ACC112 (cell line): ENCODE measurements around the gene NEU4.

Experiments used
- H2AFZ ChIP-seq: fragments of 200-600 bp; sonication (generic); one replicate; pipeline ENCODE4 v1.6.0; 2017; ENCODE audit warnings: antibody characterized with exemption, low read length; ENCODE audit not compliant: unreplicated experiment
- H3K27ac ChIP-seq: fragments of 200-600 bp; sonication (generic); 2 replicates; pipeline ENCODE4 v1.5.1; 2014; ENCODE audit warnings: low read depth, mild to moderate bottlenecking, antibody characterized with exemption, low read length, moderate library complexity
- H3K27me3 ChIP-seq: fragments of 200-600 bp; sonication (generic); 2 replicates; pipeline ENCODE4 v1.6.1; 2014; ENCODE audit warnings: mild to moderate bottlenecking, antibody characterized with exemption, low read length, moderate library complexity, mixed read lengths; ENCODE audit not compliant: insufficient read depth
- H3K36me3 ChIP-seq: fragments of 200-600 bp; sonication (generic); 2 replicates; pipeline ENCODE4 v1.6.1; 2016; ENCODE audit warnings: mild to moderate bottlenecking, antibody characterized with exemption, low read length, moderate library complexity, mixed read lengths; ENCODE audit not compliant: insufficient read depth
- H3K4me1 ChIP-seq: fragments of 200-600 bp; sonication (generic); one replicate; pipeline ENCODE4 v1.6.1; 2016; ENCODE audit warnings: low read length, mixed read lengths; ENCODE audit not compliant: insufficient read depth, unreplicated experiment, control insufficient read depth
- H3K4me3 ChIP-seq: fragments of 200-600 bp; sonication (generic); 2 replicates; pipeline ENCODE4 v1.5.1; 2014; ENCODE audit warnings: mild to moderate bottlenecking, low read depth, low read length
- H3K79me2 ChIP-seq: fragments of 200-600 bp; sonication (generic); one replicate; pipeline ENCODE4 v1.6.0; 2016; ENCODE audit warnings: low read length; ENCODE audit not compliant: control insufficient read depth, unreplicated experiment, insufficient read depth

NEU4 gene

DNA sequence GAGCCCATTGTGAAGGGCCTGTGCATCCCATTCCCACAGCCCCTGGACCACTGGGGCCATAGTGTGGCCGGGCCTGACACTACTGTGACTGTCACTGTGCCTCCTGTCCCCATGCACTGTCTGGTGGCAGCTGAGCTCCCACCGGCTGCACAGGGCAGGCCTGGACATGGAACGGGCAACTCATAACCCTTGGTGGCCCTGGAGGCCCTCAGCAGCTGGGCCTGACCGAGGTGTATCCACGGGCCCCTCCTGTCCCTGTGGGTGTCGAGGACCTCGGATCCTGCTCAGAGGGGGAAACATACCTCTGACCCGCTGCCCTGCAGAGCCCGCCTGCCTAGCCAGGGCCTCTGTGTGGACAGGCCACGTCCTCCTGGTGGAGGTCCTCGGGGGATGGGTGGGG is 40.1 kb upstream of the NEU4 start:
- Histone ChIP-seq H3K4me3 (no peak overlapping the region), H3K4me1 (peaks cover 7% of the 10 kb centered on the region), H3K27ac (no peak overlapping the region), H3K36me3 (no peaks in the 10 kb centered on the region), H2AFZ (no peak overlapping the region), H3K27me3 (no peaks in the 10 kb centered on the region), H3K79me2 (no peaks in the 10 kb centered on the region)

DNA sequence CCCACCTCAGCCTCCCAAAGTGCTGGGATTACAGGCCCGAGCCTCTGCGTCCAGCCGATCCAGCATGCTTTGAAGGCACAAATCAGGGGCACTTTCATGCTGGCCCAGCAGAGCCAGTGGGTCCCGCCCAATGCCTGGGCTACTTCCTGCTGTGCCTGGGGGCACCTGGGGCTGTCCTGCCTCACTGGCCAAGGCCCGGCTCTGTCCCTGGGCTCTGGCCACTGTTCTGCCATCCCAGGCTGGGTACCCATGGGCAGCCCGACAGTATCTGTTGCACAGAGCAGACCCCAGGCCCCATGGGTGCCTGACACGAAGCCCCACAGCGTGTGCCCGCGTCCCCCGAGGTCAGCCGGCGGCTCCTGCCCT is 39.2 kb upstream of the NEU4 start:
- Histone ChIP-seq H3K27me3 (no peaks in the 10 kb centered on the region), H3K4me3 (no peak overlapping the region), H3K79me2 (no peaks in the 10 kb centered on the region), H3K27ac (no peak overlapping the region), H3K36me3 (no peaks in the 10 kb centered on the region), H2AFZ (no peak overlapping the region), H3K4me1 (peaks cover 9% of the 10 kb centered on the region)

DNA sequence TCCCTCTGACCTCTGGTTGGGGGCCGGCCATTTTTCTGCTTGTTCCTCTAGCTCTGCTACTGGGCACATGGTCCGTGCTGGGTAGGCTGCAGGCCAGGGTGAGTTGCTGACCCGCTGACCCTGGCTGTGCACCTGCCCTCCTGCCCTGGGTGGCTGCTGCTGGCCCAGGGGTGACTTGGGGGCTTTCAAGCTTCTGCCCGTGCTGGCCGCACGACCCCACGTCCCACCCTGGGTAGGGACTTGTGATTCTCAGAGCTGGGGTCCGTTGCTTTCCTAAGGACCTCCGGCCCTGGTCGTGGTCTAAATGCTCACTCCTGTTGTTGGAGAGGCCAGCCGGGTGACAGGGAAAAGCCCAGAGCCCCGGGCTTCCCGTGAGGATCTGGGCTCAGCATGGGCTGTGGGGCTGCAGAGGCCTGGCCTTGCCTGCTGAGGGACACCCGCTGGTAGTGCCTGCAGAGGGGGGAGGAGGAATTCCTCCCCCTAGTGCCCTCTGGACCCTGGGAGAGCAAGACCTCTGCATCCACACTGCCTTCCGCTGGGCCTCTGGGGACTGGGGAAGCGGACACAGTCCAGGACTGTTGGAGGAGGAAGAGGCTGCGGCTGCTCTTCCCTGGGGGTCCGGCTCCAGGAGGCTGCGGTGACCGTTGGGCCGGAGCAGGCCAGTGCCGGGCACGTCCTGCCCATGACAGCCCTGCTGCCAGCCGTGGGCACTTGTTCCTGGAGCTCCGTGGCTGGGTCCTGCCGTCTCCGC is 38.6 kb upstream of the NEU4 start:
- no peaks in the 10 kb centered on the region for H3K27me3 ChIP-seq

GRCh38 chr2:241770936-241771285 is 38.1 kb upstream of the NEU4 start:
- H3K27ac ChIP-seq: no peak overlapping the region

More for the DNA sequence above, 38.6 kb upstream of the NEU4 start:
- H3K27ac ChIP-seq: no peak overlapping the region
- H2AFZ ChIP-seq: no peak overlapping the region
- peaks cover 15% of the 10 kb centered on the region for H3K4me1 ChIP-seq
- no peaks in the 10 kb centered on the region for H3K36me3 ChIP-seq
- no peak overlapping the region for H3K4me3 ChIP-seq
- no peaks in the 10 kb centered on the region for H3K79me2 ChIP-seq

GRCh38 chr2:241771286-241772062 is 37.5 kb upstream of the NEU4 start:
- Histone ChIP-seq H2AFZ (no peak overlapping the region), H3K4me1 (peaks cover 16% of the 10 kb centered on the region), H3K27ac (no peak overlapping the region), H3K4me3 (no peak overlapping the region), H3K27me3 (no peaks in the 10 kb centered on the region), H3K36me3 (no peaks in the 10 kb centered on the region), H3K79me2 (no peaks in the 10 kb centered on the region)

More at GRCh38 chr2:241770936-241771285, 38.1 kb upstream of the NEU4 start:
- H3K4me3 ChIP-seq: no peak overlapping the region
- peaks cover 16% of the 10 kb centered on the region for H3K4me1 ChIP-seq
- H3K79me2 ChIP-seq: no peaks in the 10 kb centered on the region
- H3K27me3 ChIP-seq: no peaks in the 10 kb centered on the region
- H3K36me3 ChIP-seq: no peaks in the 10 kb centered on the region
- no peak overlapping the region for H2AFZ ChIP-seq

- H3K36me3 ChIP-seq: no peaks in the 10 kb centered on the region
- H3K27ac ChIP-seq: no peak overlapping the region
- H3K27me3 ChIP-seq: no peaks in the 10 kb centered on the region
- no peak overlapping the region for H2AFZ ChIP-seq
- H3K79me2 ChIP-seq: no peaks in the 10 kb centered on the region
- peaks cover 16% of the 10 kb centered on the region for H3K4me1 ChIP-seq
- no peak overlapping the region for H3K4me3 ChIP-seq
Measured at GRCh38 chr2:241772063-241772499, 36.9 kb upstream of the NEU4 start.

GRCh38 chr2:241773511-241774418 is 35.2 kb upstream of the NEU4 start:
- Histone ChIP-seq H3K27ac (no peak overlapping the region), H3K27me3 (no peaks in the 10 kb centered on the region), H2AFZ (no peak overlapping the region), H3K4me1 (peaks cover 16% of the 10 kb centered on the region), H3K4me3 (no peak overlapping the region), H3K36me3 (no peaks in the 10 kb centered on the region), H3K79me2 (no peaks in the 10 kb centered on the region)

- Histone ChIP-seq H3K4me1 (peaks cover 16% of the 10 kb centered on the region), H2AFZ (no peak overlapping the region), H3K4me3 (no peak overlapping the region), H3K27me3 (no peaks in the 10 kb centered on the region), H3K36me3 (no peaks in the 10 kb centered on the region), H3K79me2 (no peaks in the 10 kb centered on the region), H3K27ac (no peak overlapping the region)
Measured at GRCh38 chr2:241774419-241775222, 34.4 kb upstream of the NEU4 start.

GRCh38 chr2:241775223-241776177 is 33.5 kb upstream of the NEU4 start:
- Histone ChIP-seq H2AFZ (no peak overlapping the region), H3K27ac (no peak overlapping the region), H3K4me3 (no peak overlapping the region), H3K36me3 (no peaks in the 10 kb centered on the region), H3K27me3 (no peaks in the 10 kb centered on the region), H3K4me1 (peaks cover 16% of the 10 kb centered on the region), H3K79me2 (no peaks in the 10 kb centered on the region)
